ENCODE results near the gene RXFP1. TPM values are rescaled to one million over a fixed set of nuclear protein-coding genes. Genes with fewer than 3 reads are reported as not detected.

Gene RXFP1
- polyA plus RNA-seq, 1 of the 3 experiments (the other 2 are of a cell fraction) = not detected

- H3K27ac ChIP-seq (ENCODE audit: low read depth in 2 of 2, low read length in 1 of 2) = no peak overlapping the region
These were observed 50.1 kb downstream of the RXFP1 start for GRCh38 chr4:158571736-158572135.

More at GRCh38 chr4:158571736-158572135, 50.1 kb downstream of the RXFP1 start:
- no peak for DNase-seq
- no peak overlapping the region for H2AFZ ChIP-seq (ENCODE audit: low read depth)
- H3K9ac ChIP-seq = no peak overlapping the region
- H3K4me2 ChIP-seq = no peak overlapping the region
- H3K9me3 ChIP-seq = no peaks in the 10 kb centered on the region
- no peaks in the 10 kb centered on the region for H3K4me1 ChIP-seq (ENCODE audit: control insufficient read depth in 1 of 2, insufficient read depth in 2 of 2, low read depth in 1 of 2, low read length in 1 of 2)
- no peaks in the 10 kb centered on the region for H3K36me3 ChIP-seq (replicated peaks in 1 of 2; ENCODE audit: control insufficient read depth in 1 of 2, insufficient read depth in 2 of 2, low read length in 1 of 2)
- H4K20me1 ChIP-seq (ENCODE audit: insufficient read depth) = no peaks in the 10 kb centered on the region
- H3K9me2 ChIP-seq = no peaks in the 10 kb centered on the region
- WGBS (ENCODE audit: low lambda C conversion rate) = 64% methylated on average over 6 of the region's 6 CpGs
- H3K79me2 ChIP-seq (ENCODE audit: insufficient read depth) = no peaks in the 10 kb centered on the region
- ChIA-PET POLR2A (no interaction called here), CTCF (no interaction called here)
- no peaks in the 10 kb centered on the region for H3F3A ChIP-seq (replicated peaks; ENCODE audit: insufficient read depth)
- H3K27me3 ChIP-seq (ENCODE audit: insufficient read depth) = no peaks in the 10 kb centered on the region
- H3K4me3 ChIP-seq (ENCODE audit: low read depth in 2 of 2, low read length in 1 of 2) = no peak overlapping the region
- TF ChIP-seq NFIC (IDR thresholded peaks at IDR 0.05; ENCODE audit: borderline replicate concordance) (no peak), CTCF (IDR thresholded peaks at IDR 0.05) (no peak), RFX5 (IDR thresholded peaks at IDR 0.05; ENCODE audit: low read length) (no peak), MXI1 (IDR thresholded peaks at IDR 0.05; ENCODE audit: low read depth, low read length) (no peak), JUND (IDR thresholded peaks at IDR 0.05) (no peak), POLR2AphosphoS5 (IDR thresholded peaks at IDR 0.05; ENCODE audit: low read depth, low read length) (no peak), GATA2 (CRISPR knock-in tag; IDR thresholded peaks at IDR 0.05) (no peak), SMC3 (IDR thresholded peaks at IDR 0.05; ENCODE audit: low read depth, low read length) (no peak), NRF1 (IDR thresholded peaks at IDR 0.05; ENCODE audit: low read depth, low read length) (no peak), FOXJ3 (CRISPR knock-in tag; IDR thresholded peaks at IDR 0.05) (no peak), EP300 (IDR thresholded peaks at IDR 0.05; ENCODE audit: borderline replicate concordance in 1 of 2, low read depth in 1 of 2, low read length in 1 of 2) (no peak), ELF1 (IDR thresholded peaks at IDR 0.05) (no peak), SIN3A (IDR thresholded peaks at IDR 0.05; ENCODE audit: borderline replicate concordance, low read depth, low read length) (no peak), FOSL2 (IDR thresholded peaks at IDR 0.05; ENCODE audit: borderline replicate concordance, low read depth) (no peak), USF1 (IDR thresholded peaks at IDR 0.05; ENCODE audit: borderline replicate concordance, low read depth) (no peak), ZBTB33 (IDR thresholded peaks at IDR 0.05; ENCODE audit: borderline replicate concordance, low read depth) (no peak), TCF12 (IDR thresholded peaks at IDR 0.05) (no peak), EZH2phosphoT487 (IDR thresholded peaks at IDR 0.05; ENCODE audit: borderline replicate concordance, low read depth) (no peak)
- TF ChIP-seq, protein P1, sequence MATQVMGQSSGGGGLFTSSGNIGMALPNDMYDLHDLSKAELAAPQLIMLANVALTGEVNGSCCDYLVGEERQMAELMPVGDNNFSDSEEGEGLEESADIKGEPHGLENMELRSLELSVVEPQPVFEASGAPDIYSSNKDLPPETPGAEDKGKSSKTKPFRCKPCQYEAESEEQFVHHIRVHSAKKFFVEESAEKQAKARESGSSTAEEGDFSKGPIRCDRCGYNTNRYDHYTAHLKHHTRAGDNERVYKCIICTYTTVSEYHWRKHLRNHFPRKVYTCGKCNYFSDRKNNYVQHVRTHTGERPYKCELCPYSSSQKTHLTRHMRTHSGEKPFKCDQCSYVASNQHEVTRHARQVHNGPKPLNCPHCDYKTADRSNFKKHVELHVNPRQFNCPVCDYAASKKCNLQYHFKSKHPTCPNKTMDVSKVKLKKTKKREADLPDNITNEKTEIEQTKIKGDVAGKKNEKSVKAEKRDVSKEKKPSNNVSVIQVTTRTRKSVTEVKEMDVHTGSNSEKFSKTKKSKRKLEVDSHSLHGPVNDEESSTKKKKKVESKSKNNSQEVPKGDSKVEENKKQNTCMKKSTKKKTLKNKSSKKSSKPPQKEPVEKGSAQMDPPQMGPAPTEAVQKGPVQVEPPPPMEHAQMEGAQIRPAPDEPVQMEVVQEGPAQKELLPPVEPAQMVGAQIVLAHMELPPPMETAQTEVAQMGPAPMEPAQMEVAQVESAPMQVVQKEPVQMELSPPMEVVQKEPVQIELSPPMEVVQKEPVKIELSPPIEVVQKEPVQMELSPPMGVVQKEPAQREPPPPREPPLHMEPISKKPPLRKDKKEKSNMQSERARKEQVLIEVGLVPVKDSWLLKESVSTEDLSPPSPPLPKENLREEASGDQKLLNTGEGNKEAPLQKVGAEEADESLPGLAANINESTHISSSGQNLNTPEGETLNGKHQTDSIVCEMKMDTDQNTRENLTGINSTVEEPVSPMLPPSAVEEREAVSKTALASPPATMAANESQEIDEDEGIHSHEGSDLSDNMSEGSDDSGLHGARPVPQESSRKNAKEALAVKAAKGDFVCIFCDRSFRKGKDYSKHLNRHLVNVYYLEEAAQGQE (IDR thresholded peaks at IDR 0.05; ENCODE audit: low read depth, low read length) = no peak

All from SK-N-SH (cell line).